Measurements from ENCODE around the gene SEC24B.

Gene SEC24B

DNA sequence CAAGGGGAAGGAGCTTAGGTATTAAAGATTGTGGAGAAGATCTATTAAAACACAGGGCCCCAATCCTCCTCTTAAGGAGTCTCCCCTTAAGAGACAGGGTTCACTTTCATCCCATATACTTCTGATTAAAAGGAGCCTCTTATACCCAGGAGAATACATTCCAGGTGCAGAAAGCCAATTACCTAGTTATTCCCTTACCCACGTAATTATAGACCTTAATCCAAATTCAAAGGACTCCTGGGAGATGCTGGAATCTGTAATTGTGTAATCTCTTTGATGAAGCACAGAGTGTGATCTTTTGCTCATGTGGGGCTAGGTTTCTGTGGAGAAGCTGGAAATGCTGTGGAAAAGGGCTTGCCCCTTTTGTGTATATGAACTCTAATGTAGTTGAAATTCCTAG is 1.4 kb upstream of the SEC24B start:
- TF ChIP-seq, protein P1, sequence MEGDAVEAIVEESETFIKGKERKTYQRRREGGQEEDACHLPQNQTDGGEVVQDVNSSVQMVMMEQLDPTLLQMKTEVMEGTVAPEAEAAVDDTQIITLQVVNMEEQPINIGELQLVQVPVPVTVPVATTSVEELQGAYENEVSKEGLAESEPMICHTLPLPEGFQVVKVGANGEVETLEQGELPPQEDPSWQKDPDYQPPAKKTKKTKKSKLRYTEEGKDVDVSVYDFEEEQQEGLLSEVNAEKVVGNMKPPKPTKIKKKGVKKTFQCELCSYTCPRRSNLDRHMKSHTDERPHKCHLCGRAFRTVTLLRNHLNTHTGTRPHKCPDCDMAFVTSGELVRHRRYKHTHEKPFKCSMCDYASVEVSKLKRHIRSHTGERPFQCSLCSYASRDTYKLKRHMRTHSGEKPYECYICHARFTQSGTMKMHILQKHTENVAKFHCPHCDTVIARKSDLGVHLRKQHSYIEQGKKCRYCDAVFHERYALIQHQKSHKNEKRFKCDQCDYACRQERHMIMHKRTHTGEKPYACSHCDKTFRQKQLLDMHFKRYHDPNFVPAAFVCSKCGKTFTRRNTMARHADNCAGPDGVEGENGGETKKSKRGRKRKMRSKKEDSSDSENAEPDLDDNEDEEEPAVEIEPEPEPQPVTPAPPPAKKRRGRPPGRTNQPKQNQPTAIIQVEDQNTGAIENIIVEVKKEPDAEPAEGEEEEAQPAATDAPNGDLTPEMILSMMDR (IDR thresholded peaks at IDR 0.05; ENCODE audit: insufficient read depth, low read depth, low read length, missing control alignments): no peak
- no peak for DNase-seq (ENCODE audit: low read depth)
- no peak overlapping the region for H3K4me3 ChIP-seq (ENCODE audit: low read depth, low read length)

DNA sequence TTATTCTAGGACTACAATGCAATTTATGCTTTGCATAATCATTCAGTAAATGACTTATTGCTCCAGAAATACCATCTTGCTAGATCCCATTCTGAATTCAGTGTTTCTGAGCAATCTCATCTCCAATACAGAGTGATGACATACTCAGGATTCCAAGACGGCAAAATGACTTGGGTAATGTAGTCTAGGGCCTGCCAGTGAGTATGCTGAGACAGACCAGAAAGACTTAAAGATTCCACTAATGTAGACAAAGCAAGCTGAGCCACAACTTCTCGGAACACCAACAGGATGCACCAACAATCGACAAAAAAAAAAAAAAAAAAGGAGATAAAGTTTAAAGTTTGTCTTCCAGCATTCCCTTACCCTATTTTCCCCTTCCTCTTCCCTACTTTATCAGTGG is 919 bp upstream of the SEC24B start:
- DNase-seq (ENCODE audit: low read depth): peak; percentile 12
- TF ChIP-seq, protein P1 (IDR thresholded peaks at IDR 0.05; ENCODE audit: insufficient read depth, low read depth, low read length, missing control alignments): no peak
- H3K4me3 ChIP-seq (ENCODE audit: low read depth, low read length): peak overlapping the region; percentile 72

DNA sequence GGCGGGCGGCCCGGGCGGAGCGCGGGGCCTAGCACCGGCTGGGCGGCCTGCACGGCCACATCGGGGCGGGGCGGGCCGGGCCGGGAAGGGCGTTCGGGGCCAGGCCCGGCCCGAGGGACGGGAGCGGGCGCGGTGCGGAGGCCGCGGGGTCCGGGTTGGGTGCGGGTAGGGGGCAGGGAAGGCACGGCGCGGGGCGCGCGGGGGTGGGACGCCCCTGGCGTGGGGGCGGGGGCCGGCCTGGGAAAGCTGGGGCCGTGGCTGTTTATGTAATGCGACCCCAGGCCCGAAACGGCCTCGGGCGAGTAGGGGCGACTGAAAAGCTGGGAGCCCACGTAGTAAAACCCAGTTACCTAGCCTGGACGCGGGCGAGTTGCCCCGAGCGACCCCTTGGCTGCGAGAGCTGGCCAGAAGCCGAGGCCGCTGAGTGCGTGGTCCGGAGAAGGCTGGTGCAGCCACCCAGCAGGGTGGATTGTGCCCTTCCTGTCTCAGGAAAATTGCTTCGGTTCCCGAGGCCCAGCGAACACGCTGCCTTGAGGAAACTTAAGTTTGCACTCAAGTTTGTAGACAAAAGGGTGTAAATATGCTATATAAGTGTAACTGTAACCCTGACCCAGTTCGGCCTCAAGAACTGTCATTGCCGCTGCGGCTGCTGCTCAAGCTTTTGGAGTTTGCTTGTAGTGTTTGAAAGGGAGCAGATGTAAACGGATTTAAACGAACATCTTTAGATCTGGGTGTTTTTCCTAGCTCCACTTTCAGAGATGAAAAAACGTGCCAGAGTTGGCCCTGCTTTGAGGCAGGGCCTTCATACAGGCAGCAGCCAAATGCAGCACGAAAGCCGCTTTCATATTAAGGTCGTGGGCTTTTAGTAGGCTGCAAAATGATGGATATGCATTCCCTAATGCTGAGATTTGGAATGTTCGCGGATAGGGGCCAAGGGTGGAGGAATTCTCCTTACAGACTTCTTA is 674 bp downstream of the SEC24B start:
- peak overlapping the region; percentile 72 for H3K4me3 ChIP-seq (ENCODE audit: low read depth, low read length)
- TF ChIP-seq, protein P1 (IDR thresholded peaks at IDR 0.05; ENCODE audit: insufficient read depth, low read depth, low read length, missing control alignments): no peak
- peak; percentile 26 for DNase-seq (ENCODE audit: low read depth)

DNA sequence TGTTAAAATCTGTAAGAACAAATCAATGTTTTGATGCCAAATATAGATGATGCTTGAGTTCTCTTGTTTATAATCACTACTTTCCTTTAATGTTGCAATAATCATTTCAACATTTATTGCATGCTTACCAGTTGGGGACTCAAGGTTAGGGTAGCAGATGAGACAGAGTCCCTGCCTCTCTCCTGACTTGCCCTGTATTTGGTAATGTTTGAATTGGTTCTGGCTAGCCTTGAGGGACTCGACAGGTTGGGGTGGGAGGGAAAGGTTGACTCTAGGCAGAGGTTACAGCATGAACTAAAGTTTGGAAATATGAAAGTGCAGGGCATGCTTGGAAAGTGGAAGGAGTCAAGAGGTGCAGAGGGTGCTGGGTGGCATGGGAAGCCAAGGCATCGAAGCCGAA is 2.0 kb downstream of the SEC24B start:
- H3K4me3 ChIP-seq (ENCODE audit: low read depth, low read length): peak overlapping the region; percentile 72; the same call in 1 of the 2 replicates
- DNase-seq (ENCODE audit: low read depth): no peak
- TF ChIP-seq, protein P1 (IDR thresholded peaks at IDR 0.05; ENCODE audit: insufficient read depth, low read depth, low read length, missing control alignments): no peak

DNA sequence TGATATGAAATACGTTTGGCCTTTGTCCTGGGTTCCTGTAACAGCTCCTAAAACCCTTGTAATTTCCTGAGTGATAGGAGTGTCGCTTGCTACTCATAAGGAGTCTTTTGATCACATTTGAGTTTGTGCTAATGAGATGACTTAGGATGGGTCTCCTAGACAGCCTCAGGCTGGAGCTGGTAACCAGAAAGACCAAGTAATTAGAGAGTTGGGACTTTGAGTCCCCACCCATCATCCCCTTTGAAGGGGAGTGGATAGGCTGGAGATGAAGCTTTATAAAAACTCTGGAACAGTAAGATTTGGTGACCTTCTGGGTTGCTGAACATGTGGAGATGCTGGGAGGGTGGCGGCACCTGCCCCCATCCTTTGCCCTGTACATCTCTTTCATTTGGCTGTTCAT is 2.9 kb downstream of the SEC24B start:
- no peak for DNase-seq (ENCODE audit: low read depth)
- TF ChIP-seq, protein P1 (IDR thresholded peaks at IDR 0.05; ENCODE audit: insufficient read depth, low read depth, low read length, missing control alignments): no peak
- H3K4me3 ChIP-seq (ENCODE audit: low read depth, low read length): no peak overlapping the region

DNA sequence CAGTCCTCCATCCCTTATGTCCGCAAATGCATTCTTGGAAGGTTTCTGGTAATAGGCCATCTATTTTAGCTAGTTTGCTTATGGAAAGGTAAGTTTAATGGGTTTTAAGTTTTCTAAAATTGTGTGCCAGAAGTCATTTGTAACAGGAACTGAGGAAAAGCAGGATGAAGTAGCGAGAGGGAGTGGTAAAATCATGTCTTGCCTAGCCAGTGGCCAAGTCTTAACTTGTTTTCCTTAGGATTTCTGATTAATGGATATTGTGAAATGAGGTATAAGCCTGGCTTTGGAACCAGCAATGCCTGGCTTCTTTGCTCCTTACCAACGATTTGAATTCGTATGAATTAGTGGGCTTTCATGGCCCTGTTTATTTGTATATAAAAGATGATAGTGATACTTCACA is 7.3 kb downstream of the SEC24B start:
- TF ChIP-seq, protein P1 (IDR thresholded peaks at IDR 0.05; ENCODE audit: insufficient read depth, low read depth, low read length, missing control alignments): no peak
- no peak for DNase-seq (ENCODE audit: low read depth)
- no peak overlapping the region for H3K4me3 ChIP-seq (ENCODE audit: low read depth, low read length)

Measured in GM12865 (cell line).